WTC11 (cell line): ENCODE data around the gene DENND11.

ENCODE experiments used
- SMAD3 ChIP-seq: sonication (generic); formaldehyde crosslinking; IDR thresholded peaks from 2 replicates; pipeline ENCODE4 v1.8.0; 2022; ENCODE audit warnings: missing genetic modification reagents, mild to moderate bottlenecking, borderline replicate concordance
- ZBTB21 ChIP-seq: sonication (generic); formaldehyde crosslinking; IDR thresholded peaks from 2 replicates; pipeline ENCODE4 v1.8.1; 2023; ENCODE audit warnings: mild to moderate bottlenecking, missing genetic modification reagents, borderline replicate concordance
- TF ChIP-seq, protein P1 (sequence below): fragments of 200-600 bp; IDR thresholded peaks from 2 replicates; pipeline ENCODE4 v1.8.0; 2022; ENCODE audit warnings: antibody characterized with exemption
- TF ChIP-seq, protein P2 (sequence below): sonication (generic); formaldehyde crosslinking; IDR thresholded peaks from 2 replicates; pipeline ENCODE4 v1.8.0; 2022; ENCODE audit warnings: missing genetic modification reagents
- TF ChIP-seq, protein P3 (sequence below): sonication (generic); formaldehyde crosslinking; IDR thresholded peaks from 2 replicates; pipeline ENCODE4 v1.8.1; 2022; ENCODE audit warnings: missing genetic modification reagents, borderline replicate concordance
- TF ChIP-seq, protein P4 (sequence below): sonication (generic); formaldehyde crosslinking; conservative IDR thresholded peaks from 2 replicates; pipeline ENCODE4 v1.8.1; 2022; ENCODE audit warnings: mild to moderate bottlenecking, missing genetic modification reagents

DNA sequence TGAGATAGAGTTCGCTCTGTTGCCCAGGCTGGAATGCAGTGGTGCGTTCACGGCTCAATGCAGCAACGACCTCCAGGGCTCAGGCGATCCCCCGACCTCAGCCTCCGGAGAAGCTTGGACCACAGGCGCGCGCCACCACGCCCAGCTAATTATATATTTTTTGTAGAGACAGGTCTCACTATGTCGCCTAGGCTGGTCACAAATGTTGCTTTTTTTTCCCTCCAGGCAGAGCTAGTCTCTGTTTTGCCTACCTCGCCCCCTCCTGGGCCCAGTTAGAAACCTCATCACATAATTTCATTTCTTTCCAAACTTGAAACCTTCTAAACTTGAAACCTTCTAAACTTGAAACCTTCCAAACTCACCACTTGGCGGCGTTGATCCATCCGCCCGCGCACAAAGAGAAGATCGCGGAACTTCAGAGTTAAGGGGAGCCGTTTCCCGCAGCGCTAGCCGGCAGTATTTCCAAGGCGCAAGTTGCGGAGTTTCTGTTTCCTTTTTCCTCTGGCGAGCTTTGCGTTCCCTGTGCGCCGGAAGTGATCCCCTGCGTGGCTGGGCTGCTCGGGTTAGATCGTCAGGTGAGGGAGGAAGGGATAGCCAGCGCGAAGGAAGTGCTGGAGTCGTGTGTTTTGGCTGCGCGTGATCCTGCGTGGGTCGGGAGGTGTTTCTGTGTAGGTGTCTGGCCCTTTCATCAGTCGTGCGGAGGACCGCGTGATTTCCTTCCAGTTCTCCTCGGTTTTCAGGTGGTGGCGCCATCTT lies 36.0 kb upstream of the DENND11 start, which contains the start of gene SSBP1:
- TF ChIP-seq, protein P1, sequence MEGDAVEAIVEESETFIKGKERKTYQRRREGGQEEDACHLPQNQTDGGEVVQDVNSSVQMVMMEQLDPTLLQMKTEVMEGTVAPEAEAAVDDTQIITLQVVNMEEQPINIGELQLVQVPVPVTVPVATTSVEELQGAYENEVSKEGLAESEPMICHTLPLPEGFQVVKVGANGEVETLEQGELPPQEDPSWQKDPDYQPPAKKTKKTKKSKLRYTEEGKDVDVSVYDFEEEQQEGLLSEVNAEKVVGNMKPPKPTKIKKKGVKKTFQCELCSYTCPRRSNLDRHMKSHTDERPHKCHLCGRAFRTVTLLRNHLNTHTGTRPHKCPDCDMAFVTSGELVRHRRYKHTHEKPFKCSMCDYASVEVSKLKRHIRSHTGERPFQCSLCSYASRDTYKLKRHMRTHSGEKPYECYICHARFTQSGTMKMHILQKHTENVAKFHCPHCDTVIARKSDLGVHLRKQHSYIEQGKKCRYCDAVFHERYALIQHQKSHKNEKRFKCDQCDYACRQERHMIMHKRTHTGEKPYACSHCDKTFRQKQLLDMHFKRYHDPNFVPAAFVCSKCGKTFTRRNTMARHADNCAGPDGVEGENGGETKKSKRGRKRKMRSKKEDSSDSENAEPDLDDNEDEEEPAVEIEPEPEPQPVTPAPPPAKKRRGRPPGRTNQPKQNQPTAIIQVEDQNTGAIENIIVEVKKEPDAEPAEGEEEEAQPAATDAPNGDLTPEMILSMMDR: no peak; the same call in 1 of the 2 replicates
- TF ChIP-seq ZBTB21 (CRISPR knock-in tag) (no peak; the same call in 1 of the 2 replicates), SMAD3 (CRISPR knock-in tag) (peak; percentile 16; the same call in 1 of the 2 replicates)
- TF ChIP-seq, protein P2, sequence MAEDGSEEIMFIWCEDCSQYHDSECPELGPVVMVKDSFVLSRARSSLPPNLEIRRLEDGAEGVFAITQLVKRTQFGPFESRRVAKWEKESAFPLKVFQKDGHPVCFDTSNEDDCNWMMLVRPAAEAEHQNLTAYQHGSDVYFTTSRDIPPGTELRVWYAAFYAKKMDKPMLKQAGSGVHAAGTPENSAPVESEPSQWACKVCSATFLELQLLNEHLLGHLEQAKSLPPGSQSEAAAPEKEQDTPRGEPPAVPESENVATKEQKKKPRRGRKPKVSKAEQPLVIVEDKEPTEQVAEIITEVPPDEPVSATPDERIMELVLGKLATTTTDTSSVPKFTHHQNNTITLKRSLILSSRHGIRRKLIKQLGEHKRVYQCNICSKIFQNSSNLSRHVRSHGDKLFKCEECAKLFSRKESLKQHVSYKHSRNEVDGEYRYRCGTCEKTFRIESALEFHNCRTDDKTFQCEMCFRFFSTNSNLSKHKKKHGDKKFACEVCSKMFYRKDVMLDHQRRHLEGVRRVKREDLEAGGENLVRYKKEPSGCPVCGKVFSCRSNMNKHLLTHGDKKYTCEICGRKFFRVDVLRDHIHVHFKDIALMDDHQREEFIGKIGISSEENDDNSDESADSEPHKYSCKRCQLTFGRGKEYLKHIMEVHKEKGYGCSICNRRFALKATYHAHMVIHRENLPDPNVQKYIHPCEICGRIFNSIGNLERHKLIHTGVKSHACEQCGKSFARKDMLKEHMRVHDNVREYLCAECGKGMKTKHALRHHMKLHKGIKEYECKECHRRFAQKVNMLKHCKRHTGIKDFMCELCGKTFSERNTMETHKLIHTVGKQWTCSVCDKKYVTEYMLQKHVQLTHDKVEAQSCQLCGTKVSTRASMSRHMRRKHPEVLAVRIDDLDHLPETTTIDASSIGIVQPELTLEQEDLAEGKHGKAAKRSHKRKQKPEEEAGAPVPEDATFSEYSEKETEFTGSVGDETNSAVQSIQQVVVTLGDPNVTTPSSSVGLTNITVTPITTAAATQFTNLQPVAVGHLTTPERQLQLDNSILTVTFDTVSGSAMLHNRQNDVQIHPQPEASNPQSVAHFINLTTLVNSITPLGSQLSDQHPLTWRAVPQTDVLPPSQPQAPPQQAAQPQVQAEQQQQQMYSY (CRISPR knock-in tag): no peak
- TF ChIP-seq, protein P3, sequence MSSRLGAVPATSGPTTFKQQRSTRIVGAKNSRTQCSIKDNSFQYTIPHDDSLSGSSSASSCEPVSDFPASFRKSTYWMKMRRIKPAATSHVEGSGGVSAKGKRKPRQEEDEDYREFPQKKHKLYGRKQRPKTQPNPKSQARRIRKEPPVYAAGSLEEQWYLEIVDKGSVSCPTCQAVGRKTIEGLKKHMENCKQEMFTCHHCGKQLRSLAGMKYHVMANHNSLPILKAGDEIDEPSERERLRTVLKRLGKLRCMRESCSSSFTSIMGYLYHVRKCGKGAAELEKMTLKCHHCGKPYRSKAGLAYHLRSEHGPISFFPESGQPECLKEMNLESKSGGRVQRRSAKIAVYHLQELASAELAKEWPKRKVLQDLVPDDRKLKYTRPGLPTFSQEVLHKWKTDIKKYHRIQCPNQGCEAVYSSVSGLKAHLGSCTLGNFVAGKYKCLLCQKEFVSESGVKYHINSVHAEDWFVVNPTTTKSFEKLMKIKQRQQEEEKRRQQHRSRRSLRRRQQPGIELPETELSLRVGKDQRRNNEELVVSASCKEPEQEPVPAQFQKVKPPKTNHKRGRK: no peak
- TF ChIP-seq, protein P4, sequence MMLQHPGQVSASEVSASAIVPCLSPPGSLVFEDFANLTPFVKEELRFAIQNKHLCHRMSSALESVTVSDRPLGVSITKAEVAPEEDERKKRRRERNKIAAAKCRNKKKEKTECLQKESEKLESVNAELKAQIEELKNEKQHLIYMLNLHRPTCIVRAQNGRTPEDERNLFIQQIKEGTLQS (CRISPR knock-in tag): no peak
